Breast epithelium (tissue), 4 donors: Measurements from ENCODE around the gene ATAD3B. TPM values are rescaled to one million over a fixed set of nuclear protein-coding genes. Genes with fewer than 3 reads are reported as not detected.

Experiments used
- DNase-seq, 2 donors: peaks; one replicate each; pipeline ENCODE4 v3.0.0-alpha.2; 2019; ENCODE audit warnings: low spot score in 2 of 2
- H3K27ac ChIP-seq, 2 donors: fragments of 200-600 bp; sonication (generic) in 1 of 2; one replicate each; pipeline ENCODE4 v1.5.1; 2016 to 2019; ENCODE audit warnings: mild to moderate bottlenecking in 1 of 2
- H3K27me3 ChIP-seq, 2 donors: fragments of 200-600 bp; sonication (generic) in 1 of 2; one replicate each; pipeline versions ENCODE4 v1.5.1 to v1.6.0; 2017 to 2019; ENCODE audit warnings: control low read depth in 1 of 2, mild to moderate bottlenecking in 1 of 2
- H3K36me3 ChIP-seq: fragments of 200-600 bp; one replicate; pipeline ENCODE4 v1.5.1; 2019
- H3K4me1 ChIP-seq, 2 donors: fragments of 200-600 bp; sonication (generic); one replicate each; pipeline ENCODE4 v1.5.1; 2016 to 2019; ENCODE audit warnings: control low read depth in 1 of 2
- H3K4me3 ChIP-seq, 3 donors: fragments of 200-600 bp; sonication (generic); 1 replicate in 2 of 3; 2 replicates in 1 of 3; pipeline ENCODE4 v1.5.1; 2016 to 2019; ENCODE audit warnings: mild to moderate bottlenecking in 3 of 3, moderate library complexity in 2 of 3
- H3K9me3 ChIP-seq, 2 donors: fragments of 200-600 bp; sonication (generic) in 1 of 2; one replicate each; pipeline ENCODE4 v1.5.1; 2016 to 2019; ENCODE audit warnings: control low read depth in 1 of 2
- POLR2A ChIP-seq: fragments of 450-650 bp; IDR thresholded peaks from one replicate; pipeline ENCODE4 v1.6.1; 2016; ENCODE audit warnings: antibody characterized with exemption, mild to moderate bottlenecking, moderate library complexity
- POLR2AphosphoS5 ChIP-seq, 3 donors: sonication (generic); formaldehyde crosslinking; IDR thresholded peaks; one replicate each; pipeline ENCODE4 v1.6.1; 2017; ENCODE audit warnings: antibody characterized with exemption in 3 of 3
- intact Hi-C: fragments of 100-400 bp; cut with DNase I; formaldehyde crosslinking; loops from one replicate; pipeline ENCODE4 v1.15.1; 2023; ENCODE audit warnings: low total_unique reads
- total RNA-seq, 3 donors: library from RNA; depleted of rRNA; stranded (reverse); fragments of >200 nt; gene quantifications; one replicate each; pipeline ENCODE4 v1.1.0, GENCODE V29; 2016
- TF ChIP-seq, protein P1 (sequence below), 3 donors: fragments of 450-650 bp; IDR thresholded peaks; one replicate each; pipeline ENCODE4 v1.5.1; 2016 to 2017; ENCODE audit warnings: antibody characterized with exemption in 3 of 3, mild to moderate bottlenecking in 3 of 3, moderate library complexity in 3 of 3

Gene ATAD3B
- total RNA-seq, 3 donors from 2014 or later, result 9.9 to 22.9 (median 22.4) TPM

DNA sequence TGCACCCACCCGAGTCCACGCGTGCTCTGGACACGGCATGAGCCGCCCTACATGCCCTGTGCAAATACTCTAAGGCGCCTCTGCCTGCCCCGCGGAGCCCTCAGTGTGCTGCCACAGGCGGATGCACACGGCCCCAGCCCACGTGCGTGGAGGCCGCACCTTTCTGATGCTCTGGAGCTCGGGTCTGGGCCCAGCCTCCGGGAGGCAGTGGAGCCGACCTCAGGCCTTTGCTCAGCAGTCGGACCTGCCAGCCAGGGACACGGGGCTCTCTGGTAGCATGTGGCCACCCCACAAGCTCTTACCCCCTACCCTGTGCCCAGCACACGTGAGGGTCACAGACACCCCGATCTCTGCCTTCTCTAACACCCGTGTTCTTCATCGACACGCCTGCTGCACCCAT lies 66.8 kb downstream of the ATAD3B start:
- peaks cover 0 to 14% of the 10 kb centered on the region in 2 donors for H3K4me1 ChIP-seq
- H3K36me3 ChIP-seq, result no peaks in the 10 kb centered on the region
- H3K4me3 ChIP-seq, result peak overlapping the region in 1 of 3 donors; percentile 90
- no peaks in the 10 kb centered on the region for H3K27me3 ChIP-seq
- intact Hi-C loops, result no loop called here
- no peak overlapping the region for H3K27ac ChIP-seq
- H3K9me3 ChIP-seq, result no peaks in the 10 kb centered on the region
- no peak for TF ChIP-seq POLR2AphosphoS5 (IDR thresholded peaks at IDR 0.05)
- TF ChIP-seq POLR2A, result no peak
- TF ChIP-seq, protein P1, sequence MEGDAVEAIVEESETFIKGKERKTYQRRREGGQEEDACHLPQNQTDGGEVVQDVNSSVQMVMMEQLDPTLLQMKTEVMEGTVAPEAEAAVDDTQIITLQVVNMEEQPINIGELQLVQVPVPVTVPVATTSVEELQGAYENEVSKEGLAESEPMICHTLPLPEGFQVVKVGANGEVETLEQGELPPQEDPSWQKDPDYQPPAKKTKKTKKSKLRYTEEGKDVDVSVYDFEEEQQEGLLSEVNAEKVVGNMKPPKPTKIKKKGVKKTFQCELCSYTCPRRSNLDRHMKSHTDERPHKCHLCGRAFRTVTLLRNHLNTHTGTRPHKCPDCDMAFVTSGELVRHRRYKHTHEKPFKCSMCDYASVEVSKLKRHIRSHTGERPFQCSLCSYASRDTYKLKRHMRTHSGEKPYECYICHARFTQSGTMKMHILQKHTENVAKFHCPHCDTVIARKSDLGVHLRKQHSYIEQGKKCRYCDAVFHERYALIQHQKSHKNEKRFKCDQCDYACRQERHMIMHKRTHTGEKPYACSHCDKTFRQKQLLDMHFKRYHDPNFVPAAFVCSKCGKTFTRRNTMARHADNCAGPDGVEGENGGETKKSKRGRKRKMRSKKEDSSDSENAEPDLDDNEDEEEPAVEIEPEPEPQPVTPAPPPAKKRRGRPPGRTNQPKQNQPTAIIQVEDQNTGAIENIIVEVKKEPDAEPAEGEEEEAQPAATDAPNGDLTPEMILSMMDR (IDR thresholded peaks at IDR 0.05), result no peak
- no peak for DNase-seq

DNA sequence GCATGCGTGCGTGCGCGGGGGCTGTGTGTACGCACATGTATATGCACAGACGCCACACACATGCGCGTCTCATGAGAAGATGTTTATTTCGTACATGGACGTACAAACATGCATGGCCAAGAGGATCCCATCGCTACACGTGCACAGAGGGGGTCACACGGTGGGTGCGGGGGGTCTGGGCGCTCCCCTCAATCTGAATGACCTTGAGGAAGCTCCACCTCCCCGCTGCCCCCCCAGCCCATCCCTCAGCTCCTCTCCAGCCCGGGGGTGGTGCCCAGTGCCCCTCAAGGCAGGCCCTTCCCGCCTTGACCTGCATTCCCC lies 67.4 kb downstream of the ATAD3B start:
- TF ChIP-seq, protein P1 (IDR thresholded peaks at IDR 0.05), result no peak
- TF ChIP-seq POLR2AphosphoS5 (IDR thresholded peaks at IDR 0.05), result no peak
- no peak for TF ChIP-seq POLR2A
- no peaks in the 10 kb centered on the region for H3K36me3 ChIP-seq
- intact Hi-C loops, result no loop called here
- H3K27ac ChIP-seq, result peak overlapping the region in 1 of 2 donors; percentile 86
- no peaks in the 10 kb centered on the region for H3K9me3 ChIP-seq
- H3K4me1 ChIP-seq, result peaks cover 0 to 14% of the 10 kb centered on the region in 2 donors
- no peak for DNase-seq
- no peaks in the 10 kb centered on the region for H3K27me3 ChIP-seq
- H3K4me3 ChIP-seq, result peak overlapping the region; percentile 55 to 90 (median 68)

DNA sequence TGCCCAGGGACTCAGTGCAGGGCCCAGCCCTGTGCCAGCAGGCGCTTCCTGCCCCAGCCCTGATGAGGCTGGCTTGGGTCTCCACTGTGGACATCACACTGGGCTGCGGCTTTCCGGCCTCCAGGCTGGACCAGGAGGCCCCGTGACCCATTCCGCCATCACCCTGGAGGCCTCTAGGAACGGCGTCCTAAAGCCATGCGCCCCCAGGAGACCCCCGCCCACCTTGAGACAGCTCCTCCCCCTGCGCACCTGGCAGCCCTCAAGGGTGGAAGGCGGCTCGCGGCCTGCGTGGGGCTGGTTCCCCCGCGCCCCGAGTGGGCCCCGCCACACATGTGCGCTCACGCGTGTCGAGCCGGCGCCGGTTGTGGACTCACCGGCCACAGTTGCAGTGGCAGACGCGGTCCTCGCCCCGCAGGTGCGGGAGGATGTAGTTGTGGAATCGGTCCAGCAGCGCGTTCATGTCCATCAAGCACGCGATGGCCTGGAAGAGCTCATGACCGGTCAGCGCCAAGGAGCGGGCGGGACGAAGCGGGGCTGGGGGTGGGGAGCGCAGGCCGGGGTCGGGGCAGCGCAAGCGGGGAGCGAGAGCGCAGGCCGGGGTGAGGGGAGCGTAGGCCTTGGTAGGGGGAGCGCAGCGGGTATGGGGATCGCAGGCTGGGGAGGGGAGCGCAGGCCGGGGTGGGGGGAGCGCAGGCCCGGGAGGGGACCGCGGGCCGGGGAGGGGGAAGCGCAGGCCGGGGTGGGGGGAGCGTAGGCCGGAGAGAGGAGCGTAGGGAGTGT lies 67.9 kb downstream of the ATAD3B start:
- Histone ChIP-seq H3K4me1 (peaks cover 0 to 14% of the 10 kb centered on the region in 2 donors), H3K27ac (peak overlapping the region; percentile 48 to 86), H3K27me3 (no peaks in the 10 kb centered on the region), H3K4me3 (peak overlapping the region; percentile 55 to 90 (median 68)), H3K9me3 (no peaks in the 10 kb centered on the region), H3K36me3 (no peaks in the 10 kb centered on the region)
- no peak for DNase-seq
- TF ChIP-seq POLR2AphosphoS5 (IDR thresholded peaks at IDR 0.05), result no peak
- TF ChIP-seq, protein P1 (IDR thresholded peaks at IDR 0.05), result no peak
- TF ChIP-seq POLR2A, result no peak
- intact Hi-C loops, result no loop called here

DNA sequence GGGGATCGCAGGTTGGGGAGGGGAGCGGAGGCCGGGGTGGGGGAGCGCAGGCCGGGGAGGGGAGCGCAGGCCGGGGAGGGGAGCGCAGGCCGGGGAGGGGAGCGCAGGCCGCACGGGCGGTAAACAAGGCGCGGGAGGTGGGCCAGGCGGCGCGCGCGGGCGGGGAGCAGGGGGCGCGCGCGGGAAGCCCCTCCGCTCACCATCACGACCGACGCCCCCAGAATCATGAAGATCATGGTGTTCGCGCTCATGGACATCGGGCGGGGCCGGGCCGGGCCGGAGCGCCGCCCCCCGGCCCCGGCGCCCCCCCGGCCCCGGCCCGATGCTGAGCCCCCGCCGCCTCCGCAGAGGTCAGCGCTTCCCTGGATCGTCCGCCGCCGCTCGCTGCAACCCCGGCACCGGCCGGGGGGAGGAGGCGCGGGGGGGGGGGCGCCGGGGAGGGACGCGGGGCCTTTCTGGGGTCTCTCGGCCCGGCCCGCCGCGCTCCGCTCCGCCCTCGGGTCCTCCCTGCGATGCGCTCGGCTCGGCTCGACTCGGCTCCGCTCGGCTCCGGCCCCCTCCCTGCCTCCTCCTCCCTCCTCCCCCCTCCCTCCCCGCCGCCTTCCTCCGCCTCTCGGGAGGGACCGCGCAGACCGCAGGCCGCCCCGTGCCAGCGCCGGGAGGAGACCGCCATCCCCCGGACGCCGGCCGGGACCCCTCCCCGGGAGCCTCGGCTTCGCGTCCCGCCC lies 68.7 kb downstream of the ATAD3B start, which contains the start of gene TMEM240:
TMEM240 (minus strand) TSS at position 535 of the 728 bp plus-strand sequence; CDS start at position 257, 278 bp downstream.
- Histone ChIP-seq H3K9me3 (no peaks in the 10 kb centered on the region), H3K4me1 (peaks cover 0 to 14% of the 10 kb centered on the region in 2 donors), H3K4me3 (peak within 1 kb of the TSS; percentile 55 to 90 (median 68)), H3K27ac (peak within 1 kb of the TSS; percentile 61 to 86), H3K36me3 (no peaks in the 10 kb centered on the region), H3K27me3 (no peaks in the 10 kb centered on the region)
- DNase-seq, result peak; percentile 44 to 70
- intact Hi-C loops, result no loop called here
- TF ChIP-seq POLR2A, result no peak
- TF ChIP-seq, protein P1 (IDR thresholded peaks at IDR 0.05), result no peak
- no peak for TF ChIP-seq POLR2AphosphoS5 (IDR thresholded peaks at IDR 0.05)
